GM18519 (cell line): ENCODE data around the gene LGALS1.
"Not testable (repeated sequence)": the region's sequence is repeated elsewhere in the genome, so short reads cannot be mapped to it uniquely, and the experiment has no call there.

Experiments
- ATAC-seq: cut with Tn5 transposase; IDR thresholded peaks from one replicate; pipeline ENCODE4 v1.9.1; 2021; ENCODE audit warnings: mild to moderate bottlenecking, moderate library complexity; ENCODE audit not compliant: unreplicated experiment, low FRiP score

Gene LGALS1

GRCh38 chr22:37638391-37639069 lies 36.9 kb upstream of the LGALS1 start:
- no peak for ATAC-seq

GRCh38 chr22:37639070-37639760 lies 36.2 kb upstream of the LGALS1 start, which contains the start of gene SH3BP1:
Gene SH3BP1 (plus strand): TSS chr22:37639669. CDS start chr22:37639788, 119 bp downstream.
- no peak for ATAC-seq

- ATAC-seq, result no peak
Measured at GRCh38 chr22:37639771-37640590, 35.5 kb upstream of the LGALS1 start.

GRCh38 chr22:37640591-37641560 lies 34.6 kb upstream of the LGALS1 start:
- no peak for ATAC-seq

- no peak for ATAC-seq
Measured at GRCh38 chr22:37641561-37641949, 33.9 kb upstream of the LGALS1 start.

GRCh38 chr22:37643225-37643847 lies 32.1 kb upstream of the LGALS1 start:
- no peak for ATAC-seq

GRCh38 chr22:37647317-37647716 lies 28.1 kb upstream of the LGALS1 start:
- ATAC-seq, result no peak

- no peak for ATAC-seq
Measured at GRCh38 chr22:37647928-37648327, 27.5 kb upstream of the LGALS1 start.

GRCh38 chr22:37650463-37651136 lies 24.8 kb upstream of the LGALS1 start:
- no peak for ATAC-seq

GRCh38 chr22:37654563-37655251 lies 20.7 kb upstream of the LGALS1 start:
- ATAC-seq, result no peak

GRCh38 chr22:37655252-37655563 lies 20.2 kb upstream of the LGALS1 start:
- no peak for ATAC-seq

- ATAC-seq, result not testable (repeated sequence)
Measured at GRCh38 chr22:37656583-37656982, 18.9 kb upstream of the LGALS1 start.

- ATAC-seq, result no peak
Measured at GRCh38 chr22:37657590-37658132, 17.8 kb upstream of the LGALS1 start.

- ATAC-seq, result peak; percentile 47
Measured at GRCh38 chr22:37658133-37659065, 17.0 kb upstream of the LGALS1 start, which contains the start of gene PDXP. Gene PDXP (plus strand): TSS chr22:37658723. CDS start chr22:37658783, 60 bp downstream.

- peak; percentile 12 for ATAC-seq
Measured at GRCh38 chr22:37659066-37659896, 16.2 kb upstream of the LGALS1 start.
